K562 (cell line): ENCODE data around the gene JHY. TPM values are rescaled to one million over a fixed set of nuclear protein-coding genes. Genes with fewer than 3 reads are reported as not detected.

Experiments
- ATAC-seq: fragments of 200-7000 bp; cut with Tn5 transposase; 3 replicates; pipeline ENCODE4 v1.9.1; 2020; ENCODE audit warnings: moderate library complexity
- BruUV-seq: library from RNA; stranded (reverse); fragments of 400-500 nt; replicated peaks from 2 replicates; lab custom pipeline; 2021; lab: Mats Ljungman, UMichigan
- CTCF ChIA-PET: fragments of 300-600 bp; formaldehyde crosslinking; extraction: SDS; loops from one replicate; lab custom pipeline; 2021; ENCODE audit warnings: low intra/inter-chr PET ratio; lab: Yijun Ruan, JAX
- POLR2A ChIA-PET: fragments of 300-600, 350-650 bp; sonication (Branson Sonifier 250); formaldehyde crosslinking; extraction: SDS; loops from one replicate; lab custom pipeline; 2021; ENCODE audit warnings: antibody characterized with exemption, inconsistent platforms; lab: Yijun Ruan, JAX
- DNase-seq, 4 experiments: peaks; one replicate each; pipeline versions ENCODE4 v3.0.0 to v3.0.0-alpha.2; 2011 to 2018; ENCODE audit warnings: low spot score in 3 of 4, mixed read lengths in 3 of 4; ENCODE audit errors: extremely low read depth in 1 of 4
- FAIRE-seq: peaks from 2 replicates; lab custom pipeline; 2011; peaks lifted over from hg19 to GRCh38; lab: Jason Lieb, UNC
- H2AFZ ChIP-seq: 2 replicates; pipeline ENCODE4 v1.6.0; 2011; ENCODE audit warnings: low read depth, low read length, control low read depth, inconsistent platforms
- H3K27ac ChIP-seq: fragments of 200-600 bp; 3 replicates; pipeline ENCODE4 v1.8.0; 2011; ENCODE audit warnings: low read depth, mild to moderate bottlenecking, control low read depth, inconsistent platforms, low read length, moderate library complexity, mixed read lengths; ENCODE audit errors: extremely low read depth
- H3K27me3 ChIP-seq, 2 experiments: fragments of 300-600 bp in 1 of 2; 2 replicates in 1 of 2; 3 replicates in 1 of 2; pipeline versions ENCODE4 v1.6.0 to v1.8.0; 2011; ENCODE audit warnings: inconsistent platforms in 2 of 2, low read length in 2 of 2, mild to moderate bottlenecking in 1 of 2, mixed read lengths in 1 of 2, moderate library complexity in 1 of 2; ENCODE audit not compliant: control insufficient read depth in 2 of 2, insufficient read depth in 2 of 2
- H3K36me3 ChIP-seq: fragments of 300-600 bp; 3 replicates; pipeline ENCODE4 v1.8.0; 2011; ENCODE audit warnings: mild to moderate bottlenecking, low read length, inconsistent platforms; ENCODE audit not compliant: control insufficient read depth, insufficient read depth
- H3K4me1 ChIP-seq, 2 experiments: fragments of 200-600 bp in 1 of 2; replicated peaks in 1 of 2; 2 replicates in 1 of 2; 3 replicates in 1 of 2; pipeline versions ENCODE4 v1.5.1 to v1.8.0; 2011; ENCODE audit warnings: inconsistent platforms in 2 of 2, low read length in 2 of 2, mild to moderate bottlenecking in 1 of 2, mixed read lengths in 1 of 2, moderate library complexity in 1 of 2; ENCODE audit not compliant: control insufficient read depth in 2 of 2, insufficient read depth in 2 of 2
- H3K4me2 ChIP-seq: 2 replicates; pipeline ENCODE4 v1.6.1; 2011; ENCODE audit warnings: low read length, control low read depth, inconsistent platforms, mixed read lengths; ENCODE audit not compliant: insufficient read depth
- H3K4me3 ChIP-seq: fragments of 200-600 bp; sonication (generic), shearing (Covaris generic); 2 replicates; pipeline ENCODE4 v1.5.1; 2016; ENCODE audit warnings: control low read depth, inconsistent platforms
- H3K79me2 ChIP-seq: fragments of 200-600 bp; 3 replicates; pipeline ENCODE4 v1.8.0; 2011; ENCODE audit warnings: low read length, inconsistent platforms; ENCODE audit not compliant: control insufficient read depth, insufficient read depth
- H3K9ac ChIP-seq, 2 experiments: 2 replicates each; pipeline versions ENCODE4 v1.6.0 to v1.6.1; 2011; ENCODE audit warnings: low read depth in 2 of 2, low read length in 2 of 2, control low read depth in 1 of 2, inconsistent platforms in 1 of 2, mild to moderate bottlenecking in 1 of 2, mixed read lengths in 1 of 2; ENCODE audit not compliant: insufficient read depth in 1 of 2
- H3K9me1 ChIP-seq: one replicate; pipeline ENCODE4 v1.6.0; 2011; ENCODE audit warnings: inconsistent platforms, mild to moderate bottlenecking, low read length, moderate library complexity; ENCODE audit not compliant: control insufficient read depth, insufficient read depth
- H3K9me3 ChIP-seq: replicated peaks from 2 replicates; pipeline ENCODE4 v1.5.1; 2011; ENCODE audit warnings: low read depth, low read length, inconsistent platforms; ENCODE audit not compliant: control insufficient read depth, insufficient read depth
- H4K20me1 ChIP-seq: replicated peaks from 2 replicates; pipeline ENCODE4 v1.6.1; 2011; ENCODE audit warnings: low read length, inconsistent platforms, mixed read lengths; ENCODE audit not compliant: control insufficient read depth, insufficient read depth
- ASH1L ChIP-seq: fragments of 450-650 bp; IDR thresholded peaks from 2 replicates; pipeline ENCODE4 v1.6.1; 2018; ENCODE audit warnings: borderline replicate concordance, mild to moderate bottlenecking, low read depth; ENCODE audit not compliant: partially characterized antibody
- CHD1 ChIP-seq: fragments of 200-600 bp; sonication (generic); IDR thresholded peaks from one replicate; pipeline ENCODE4 v1.6.1; 2012; ENCODE audit warnings: mild to moderate bottlenecking, moderate library complexity, low read length, inconsistent platforms
- CUX1 ChIP-seq: fragments of 200-800 bp; sonication (Bioruptor generic); IDR thresholded peaks from 2 replicates; pipeline ENCODE4 v1.6.1; 2016; ENCODE audit warnings: missing genetic modification characterization, missing compliant biosample characterization
- ELK1 ChIP-seq: sonication (generic); formaldehyde crosslinking; IDR thresholded peaks from 2 replicates; pipeline ENCODE4 v1.8.1; 2022; ENCODE audit warnings: missing genetic modification reagents
- GABPB1 ChIP-seq: sonication (generic); formaldehyde crosslinking; IDR thresholded peaks from 2 replicates; pipeline ENCODE4 v1.8.0; 2022; ENCODE audit warnings: mild to moderate bottlenecking, missing genetic modification reagents
- HNRNPLL ChIP-seq: fragments of 200-400 bp; formaldehyde crosslinking; IDR thresholded peaks from 2 replicates; pipeline ENCODE4 v1.6.1; 2017; ENCODE audit warnings: low read length, low read depth, mild to moderate bottlenecking; ENCODE audit not compliant: poor library complexity, severe bottlenecking
- MTA3 ChIP-seq: fragments of 450-650 bp; formaldehyde crosslinking; IDR thresholded peaks from 2 replicates; pipeline ENCODE4 v1.6.1; 2017; ENCODE audit warnings: mild to moderate bottlenecking, borderline replicate concordance
- PTTG1 ChIP-seq: fragments of 450-650 bp; IDR thresholded peaks from 2 replicates; pipeline ENCODE4 v1.6.1; 2016; ENCODE audit warnings: low read depth, mild to moderate bottlenecking, missing genetic modification characterization, missing compliant biosample characterization
- STAT5B ChIP-seq: fragments of 250-450 bp; sonication (Bioruptor Pico); IDR thresholded peaks from 2 replicates; pipeline ENCODE4 v1.8.0; 2021; ENCODE audit warnings: mild to moderate bottlenecking, inconsistent platforms
- ZC3H4 ChIP-seq: sonication (generic); formaldehyde crosslinking; IDR thresholded peaks from 2 replicates; pipeline ENCODE4 v1.9.0; 2021; ENCODE audit warnings: missing genetic modification reagents, borderline replicate concordance
- ZNF263 ChIP-seq: sonication (generic); formaldehyde crosslinking; IDR thresholded peaks from 2 replicates; pipeline ENCODE4 v1.8.0; 2022; ENCODE audit warnings: mild to moderate bottlenecking, missing genetic modification reagents, borderline replicate concordance
- ZNF696 ChIP-seq: fragments of 250-450 bp; sonication (Bioruptor Pico); conservative IDR thresholded peaks from 2 replicates; pipeline ENCODE4 v1.4.0; 2020; ENCODE audit warnings: mild to moderate bottlenecking, moderate library complexity
- ZNF75A ChIP-seq: fragments of 450-650 bp; formaldehyde crosslinking; IDR thresholded peaks from 2 replicates; pipeline ENCODE4 v1.4.0; 2020; ENCODE audit warnings: mild to moderate bottlenecking
- ZNF76 ChIP-seq: fragments of 250-450 bp; sonication (Bioruptor Pico); IDR thresholded peaks from 2 replicates; pipeline ENCODE4 v1.4.0; 2020; ENCODE audit warnings: mild to moderate bottlenecking, moderate library complexity, borderline replicate concordance
- ZNF77 ChIP-seq: fragments of 250-450 bp; sonication (Bioruptor Pico); IDR thresholded peaks from 2 replicates; pipeline ENCODE4 v1.5.0; 2020
- WGBS: fragments of 100-300 bp; shearing (Covaris generic); methylation state at CpG from one replicate; pipeline ENCODE4 v1.1.6; 2016; ENCODE audit warnings: low coverage, mixed read lengths; ENCODE audit not compliant: insufficient coverage; ENCODE audit errors: missing lambda C conversion rate; 5-methylcytosine and 5-hydroxymethylcytosine counted together
- in situ Hi-C: fragments of 300-500 bp; cut with MboI; formaldehyde crosslinking; loops from 4 replicates; pipeline ENCODE4 v1.15.0; 2018; ENCODE audit warnings: inconsistent platforms, mixed read lengths
- intact Hi-C: fragments of 100-400 bp; cut with micrococcal nuclease; formaldehyde crosslinking; loops from 2 replicates; pipeline ENCODE4 v1.14.2; 2022
- polyA plus RNA-seq, 8 experiments: library from polyadenylated mRNA; depleted of rRNA in 4 of 8; stranded (reverse) in 5 of 8; unstranded in 3 of 8; fragments of >200 nt; fragmentation: Nextera tagmentation in 2 of 8; fragmentation: Illumina TruSeq in 1 of 8; extraction: Ambion mirVana in 2 of 8; extraction: Trizol in 1 of 8; gene quantifications; 2 replicates each; pipeline versions ENCODE4 v1.2.1 to v1.2.3, GENCODE V29; 2011 to 2014; ENCODE audit warnings: inconsistent platforms in 1 of 8, missing spikeins in 1 of 8
- total RNA-seq, 7 experiments: library from RNA; depleted of rRNA in 6 of 7; stranded (reverse); fragments of >200 nt in 6 of 7; fragmentation: Illumina TruSeq in 2 of 7; extraction: Trizol in 2 of 7; gene quantifications; 2 replicates each; pipeline versions ENCODE4 v1.2.1 to v1.2.3, GENCODE V29; 2011 to 2021; ENCODE audit warnings: low replicate concordance in 1 of 7

Gene JHY
- total and polyA plus RNA-seq, 9 of the 15 experiments (the other 6 are each of a cell fraction or from before 2014, with no cell fraction given), result not detected

- TF ChIP-seq CUX1 (CRISPR knock-in tag) (no peak), PTTG1 (tag) (no peak), CHD1 (no peak), ZNF75A (CRISPR knock-in tag) (no peak), ZNF76 (CRISPR knock-in tag) (no peak)
- TF ChIP-seq, all 486 proteins: peak for 0
These were observed 18.1 kb downstream of the JHY start (continued) for GRCh38 chr11:122900587-122901202.

GRCh38 chr11:122902951-122903350, 20.4 kb downstream of the JHY start:
- WGBS, result 10% methylated on average over 4 of the region's 4 CpGs
- Histone ChIP-seq H3K9ac (no peak overlapping the region), H3K9me1 (no peaks in the 10 kb centered on the region), H3K4me2 (no peak overlapping the region), H3K36me3 (no peaks in the 10 kb centered on the region), H3K79me2 (no peaks in the 10 kb centered on the region), H3K4me1 (no peaks in the 10 kb centered on the region), H2AFZ (no peak overlapping the region), H4K20me1 (no peaks in the 10 kb centered on the region), H3K4me3 (no peak overlapping the region), H3K27ac (no peak overlapping the region), H3K9me3 (no peaks in the 10 kb centered on the region), H3K27me3 (peaks cover 9 to 18% of the 10 kb centered on the region in 2 experiments; a peak in 3 of 5 replicates)
- TF ChIP-seq ZC3H4 (CRISPR knock-in tag) (no peak), MTA3 (no peak), ELK1 (CRISPR knock-in tag) (no peak), ASH1L (no peak), GABPB1 (no peak), ZNF77 (CRISPR knock-in tag) (no peak), ZNF696 (CRISPR knock-in tag) (no peak), STAT5B (CRISPR knock-in tag) (no peak), ZNF263 (CRISPR knock-in tag) (no peak), HNRNPLL (no peak)
- no TSS peak for BruUV-seq
- DNase-seq (no peak), FAIRE-seq (no peak), ATAC-seq (no peak)
- CTCF ChIA-PET, result no interaction called here
- POLR2A ChIA-PET, result no interaction called here
- in situ Hi-C loops (no loop called here), intact Hi-C loops (no loop called here)
